Measurements from ENCODE around the gene THBS3. TPM values are rescaled to one million over a fixed set of nuclear protein-coding genes. Genes with fewer than 3 reads are reported as not detected.
"Not testable (repeated sequence)": the region's sequence is repeated elsewhere in the genome, so short reads cannot be mapped to it uniquely, and the experiment has no call there.

THBS3 gene
- total RNA-seq, 3 donors from 2014 or later (not counting 1 experiment from before 2014, with no cell fraction given), result 16.2 to 19.4 (median 18.6) TPM

- Histone ChIP-seq H3K4me3 (ENCODE audit: low read length) (no peak overlapping the region), H3K9me3 (ENCODE audit: control insufficient read depth, insufficient read depth, low read length) (no peaks in the 10 kb centered on the region), H3K4me1 (ENCODE audit: control insufficient read depth, insufficient read depth, low read length) (no peaks in the 10 kb centered on the region), H3K36me3 (ENCODE audit: control insufficient read depth, insufficient read depth, low read length) (no peaks in the 10 kb centered on the region), H3K27ac (ENCODE audit: low read length) (no peak overlapping the region), H3K27me3 (ENCODE audit: control insufficient read depth, insufficient read depth, low read length) (no peaks in the 10 kb centered on the region)
- intact Hi-C loops (cut with micrococcal nuclease), result no loop called here
- H3K9me3 Mint-ChIP-seq, result no peaks in the 10 kb centered on the region
- no peak for TF ChIP-seq CTCF (IDR thresholded peaks at IDR 0.05)
- ATAC-seq, result no peak
- H3K27me3 Mint-ChIP-seq (ENCODE audit: low read depth in 2 of 2), result peaks cover 6 to 9% of the 10 kb centered on the region in 2 donors
- no peak overlapping the region for H3K27ac Mint-ChIP-seq
- no peaks in the 10 kb centered on the region for H3K36me3 Mint-ChIP-seq
- no peaks in the 10 kb centered on the region for H3K4me1 Mint-ChIP-seq
- H3K4me3 Mint-ChIP-seq, result no peak overlapping the region
- no peak for DNase-seq
- 81% methylated on average over 7 of the region's 8 CpGs for WGBS (ENCODE audit: insufficient coverage)
These were observed 47.6 kb downstream of the THBS3 start for GRCh38 chr1:155160128-155160527.

DNA sequence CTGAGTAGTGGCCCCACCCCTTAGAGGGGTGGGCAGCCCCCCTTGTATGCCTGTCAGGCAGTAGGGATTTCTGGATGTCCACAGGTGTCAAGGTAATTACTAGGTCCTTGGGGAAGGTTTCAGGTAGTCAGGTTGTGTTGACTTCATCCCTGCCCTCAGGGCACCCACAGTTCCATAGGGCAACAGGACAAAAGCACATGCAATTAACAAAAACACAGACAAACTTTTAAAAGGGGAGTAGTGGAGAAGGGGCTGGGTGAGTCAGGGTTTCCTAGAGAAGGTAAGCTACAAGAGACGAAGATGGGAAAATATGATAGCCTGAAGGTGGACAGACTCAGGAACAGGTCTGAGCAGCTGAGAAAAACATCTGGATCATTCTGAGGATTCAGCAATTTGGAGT, 48.7 kb downstream of the THBS3 start:
- no peaks in the 10 kb centered on the region for H3K4me1 Mint-ChIP-seq
- DNase-seq (no peak), ATAC-seq (no peak)
- H3K4me3 Mint-ChIP-seq, result no peak overlapping the region
- H3K4me3 ChIP-seq (ENCODE audit: low read length), result no peak overlapping the region
- H3K36me3 Mint-ChIP-seq, result no peaks in the 10 kb centered on the region
- no peak overlapping the region for H3K27ac ChIP-seq (ENCODE audit: low read length)
- no peak for TF ChIP-seq CTCF (IDR thresholded peaks at IDR 0.05)
- no peaks in the 10 kb centered on the region for H3K36me3 ChIP-seq (ENCODE audit: control insufficient read depth, insufficient read depth, low read length)
- H3K9me3 Mint-ChIP-seq, result no peaks in the 10 kb centered on the region
- H3K4me1 ChIP-seq (ENCODE audit: control insufficient read depth, insufficient read depth, low read length), result no peaks in the 10 kb centered on the region
- H3K9me3 ChIP-seq (ENCODE audit: control insufficient read depth, insufficient read depth, low read length), result no peaks in the 10 kb centered on the region
- no peaks in the 10 kb centered on the region for H3K27me3 ChIP-seq (ENCODE audit: control insufficient read depth, insufficient read depth, low read length)
- WGBS (ENCODE audit: insufficient coverage), result 93% methylated on average over 1 of the region's 1 CpG
- intact Hi-C loops (cut with micrococcal nuclease), result no loop called here
- peaks cover 6 to 11% of the 10 kb centered on the region in 2 donors for H3K27me3 Mint-ChIP-seq (ENCODE audit: low read depth in 2 of 2)
- no peak overlapping the region for H3K27ac Mint-ChIP-seq

DNA sequence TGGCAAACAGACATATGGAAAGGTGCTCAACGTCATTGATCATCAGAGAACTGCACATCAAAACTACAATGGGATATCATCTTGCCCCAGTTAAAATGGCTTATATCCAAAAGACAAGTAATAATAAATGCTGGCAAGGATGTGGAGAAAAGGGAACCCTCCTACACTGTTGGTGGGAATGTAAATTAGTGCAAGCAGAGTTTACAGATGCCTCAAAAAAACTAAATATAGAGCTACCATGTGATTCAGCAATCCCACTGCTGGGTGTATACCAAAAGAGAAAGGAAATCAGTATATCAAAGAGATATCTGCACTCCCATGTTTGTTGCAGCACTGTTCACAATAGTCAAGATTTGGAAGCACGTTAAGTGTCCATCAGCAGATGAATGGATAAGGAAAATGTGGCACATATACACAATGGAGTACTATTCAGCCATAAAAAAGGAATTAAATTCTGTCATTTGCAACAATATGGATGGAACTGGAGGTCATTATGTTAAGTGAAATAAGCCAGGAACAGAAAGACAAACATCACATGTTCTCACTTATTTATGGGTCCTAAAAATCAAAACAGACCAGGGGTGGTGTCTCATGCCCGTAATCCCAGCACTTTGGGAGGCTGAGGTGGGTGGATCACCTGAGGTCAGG, 51.6 kb downstream of the THBS3 start:
- H3K36me3 Mint-ChIP-seq; H3K36me3 ChIP-seq (ENCODE audit: control insufficient read depth, insufficient read depth, low read length); H3K4me1 ChIP-seq (ENCODE audit: control insufficient read depth, insufficient read depth, low read length); H3K9me3 Mint-ChIP-seq; H3K27me3 ChIP-seq (ENCODE audit: control insufficient read depth, insufficient read depth, low read length); H3K4me1 Mint-ChIP-seq; H3K4me3 Mint-ChIP-seq; intact Hi-C loops (cut with micrococcal nuclease); H3K4me3 ChIP-seq (ENCODE audit: low read length); H3K27ac ChIP-seq (ENCODE audit: low read length); DNase-seq; H3K9me3 ChIP-seq (ENCODE audit: control insufficient read depth, insufficient read depth, low read length); ATAC-seq; H3K27ac Mint-ChIP-seq: not testable (repeated sequence)
- 100% methylated on average over 1 of the region's 3 CpGs for WGBS (ENCODE audit: insufficient coverage)
- peaks cover 7 to 12% of the 10 kb centered on the region in 2 donors for H3K27me3 Mint-ChIP-seq (ENCODE audit: low read depth in 2 of 2)

Other genes starting within 250 kb of the THBS3 start
- gene PYGO2, start 246.1 kb downstream of the THBS3 start, total RNA-seq, result 10 to 100 TPM; 21.6 to 32.1 (median 27.5) TPM
- gene SHC1, start 237.2 kb downstream of the THBS3 start, total RNA-seq, result 100 to 1,000 TPM in 1 of 3 donors, 10 to 100 TPM in 2; 94.6 to 112 (median 96.8) TPM
- gene CKS1B, start 233.2 kb downstream of the THBS3 start, total RNA-seq, result 10 to 100 TPM in 2 of 3 donors, 1 to 10 TPM in 1; 8.5 to 13.0 (median 12.9) TPM
- 10 to 100 TPM; 32.1 to 47.6 (median 38.7) TPM for gene FLAD1, start 224.6 kb downstream of the THBS3 start, total RNA-seq
- not detected for gene LENEP, start 214.3 kb downstream of the THBS3 start, total RNA-seq
- gene ZBTB7B, start 205.1 kb downstream of the THBS3 start, total RNA-seq, result 10 to 100 TPM; 61.2 to 75.4 (median 63.3) TPM
- gene DCST2, start 174.1 kb downstream of the THBS3 start, total RNA-seq, result under 1 TPM; 0.30 to 0.92 (median 0.32) TPM
- under 1 TPM in 2 of 3 donors, not detected in 1; 0.35 to 0.60 TPM for gene DCST1, start 174.1 kb downstream of the THBS3 start, total RNA-seq
- 10 to 100 TPM; 54.6 to 83.2 (median 64.7) TPM for gene ADAM15, start 156.6 kb downstream of the THBS3 start, total RNA-seq
- 1 to 10 TPM; 4.6 to 6.8 (median 5.5) TPM for gene EFNA4, start 144.2 kb downstream of the THBS3 start, total RNA-seq
- gene EFNA3, start 129.1 kb downstream of the THBS3 start, total RNA-seq, result 1 to 10 TPM in 1 of 3 donors, under 1 TPM in 2; 0.52 to 1.1 (median 0.68) TPM
- 1 to 10 TPM; 1.5 to 1.9 (median 1.9) TPM for gene EFNA1, start 80.0 kb downstream of the THBS3 start, total RNA-seq
- gene SLC50A1, start 72.0 kb downstream of the THBS3 start, total RNA-seq, result 10 to 100 TPM; 31.7 to 33.5 (median 32.7) TPM
- 10 to 100 TPM; 26.8 to 45.7 (median 41.5) TPM for gene DPM3, start 67.4 kb downstream of the THBS3 start, total RNA-seq
- 100 to 1,000 TPM in 2 of 3 donors, 10 to 100 TPM in 1; 95.3 to 113 (median 104) TPM for gene KRTCAP2, start 34.6 kb downstream of the THBS3 start, total RNA-seq
- 1 to 10 TPM in 2 of 3 donors, under 1 TPM in 1; 0.94 to 4.9 (median 2.5) TPM for gene TRIM46, start 34.0 kb downstream of the THBS3 start, total RNA-seq
- gene MTX1, start 798 bp upstream of the THBS3 start, total RNA-seq, result 10 to 100 TPM; 22.3 to 28.5 (median 27.9) TPM
- gene ENTREP3, start 47.6 kb upstream of the THBS3 start, total RNA-seq, result 1 to 10 TPM; 6.9 to 10.0 (median 8.9) TPM
- gene SCAMP3, start 54.5 kb upstream of the THBS3 start, total RNA-seq, result 10 to 100 TPM; 59.7 to 72.1 (median 65.0) TPM
- 10 to 100 TPM; 70.4 to 97.5 (median 84.4) TPM for gene CLK2, start 65.6 kb upstream of the THBS3 start, total RNA-seq
- gene HCN3, start 69.6 kb upstream of the THBS3 start, total RNA-seq, result 1 to 10 TPM; 2.0 to 3.4 (median 2.6) TPM
- gene PKLR, start 93.5 kb upstream of the THBS3 start, total RNA-seq, result under 1 TPM in 1 of 3 donors, not detected in 2; 0.12 TPM
- 100 to 1,000 TPM; 105 to 110 (median 105) TPM for gene FDPS, start 101.0 kb upstream of the THBS3 start, total RNA-seq
- 10 to 100 TPM; 20.4 to 24.7 (median 21.5) TPM for gene RUSC1, start 113.0 kb upstream of the THBS3 start, total RNA-seq

Data from natural killer cell (primary cell).